ENCODE measurements around the gene MCC.

GRCh38 chr5:113162208-113162607 is 326.0 kb downstream of the MCC start:
- TF ChIP-seq REST (IDR thresholded peaks at IDR 0.05; ENCODE audit: insufficient read depth in 1 of 2, low read depth in 2 of 2, low read length in 2 of 2) (no peak), POLR2AphosphoS5 (IDR thresholded peaks at IDR 0.05; ENCODE audit: low read depth, low read length) (no peak)
